HG03095 (cell line): Measurements from ENCODE around the gene SMIM38.

Experiments used
- ATAC-seq: cut with Tn5 transposase; IDR thresholded peaks from one replicate; pipeline ENCODE4 v1.9.1; 2021; ENCODE audit warnings: moderate library complexity; ENCODE audit not compliant: unreplicated experiment

Gene SMIM38

GRCh38 chr11:69174841-69175240, 19.1 kb downstream of the SMIM38 start:
- no peak for ATAC-seq

GRCh38 chr11:69178819-69179482, 23.2 kb downstream of the SMIM38 start:
- no peak for ATAC-seq

- ATAC-seq = no peak
These were observed 24.5 kb downstream of the SMIM38 start for GRCh38 chr11:69180226-69180625.

GRCh38 chr11:69180726-69181125, 25.0 kb downstream of the SMIM38 start:
- ATAC-seq = no peak

- no peak for ATAC-seq
These were observed 27.9 kb downstream of the SMIM38 start for GRCh38 chr11:69183613-69184012.

- ATAC-seq = no peak
These were observed 30.9 kb downstream of the SMIM38 start for GRCh38 chr11:69186316-69187260.

DNA sequence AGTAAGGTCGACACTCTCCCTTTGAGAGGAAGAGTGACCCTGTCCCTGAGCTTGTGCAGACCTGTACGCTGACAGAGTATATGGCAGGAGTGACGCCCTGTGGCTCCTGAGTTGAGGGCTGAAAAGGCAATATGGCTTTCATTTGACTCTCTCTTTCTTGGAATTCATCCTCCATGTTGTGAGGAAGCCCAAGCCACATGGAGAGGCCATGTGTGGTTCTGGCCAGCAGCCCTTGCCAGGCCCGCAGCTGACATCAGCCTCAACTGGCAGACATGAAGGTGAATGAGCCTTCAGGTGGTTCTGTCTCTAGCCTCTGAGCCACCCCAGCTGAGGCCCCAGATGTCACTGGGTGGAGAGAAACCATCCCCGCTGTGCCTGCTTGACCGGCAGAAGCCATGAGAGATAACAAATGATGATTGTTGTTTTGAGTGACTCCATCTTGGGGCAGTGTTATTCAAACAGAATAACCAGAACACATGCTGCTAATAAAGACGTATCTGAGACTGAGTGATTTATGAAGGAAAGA, 31.9 kb downstream of the SMIM38 start:
- no peak for ATAC-seq

- ATAC-seq = no peak
These were observed 33.3 kb downstream of the SMIM38 start for GRCh38 chr11:69189059-69189458.

- ATAC-seq = no peak
These were observed 35.2 kb downstream of the SMIM38 start for GRCh38 chr11:69190796-69191536.

- ATAC-seq = no peak
These were observed 36.6 kb downstream of the SMIM38 start for GRCh38 chr11:69192301-69192721.

DNA sequence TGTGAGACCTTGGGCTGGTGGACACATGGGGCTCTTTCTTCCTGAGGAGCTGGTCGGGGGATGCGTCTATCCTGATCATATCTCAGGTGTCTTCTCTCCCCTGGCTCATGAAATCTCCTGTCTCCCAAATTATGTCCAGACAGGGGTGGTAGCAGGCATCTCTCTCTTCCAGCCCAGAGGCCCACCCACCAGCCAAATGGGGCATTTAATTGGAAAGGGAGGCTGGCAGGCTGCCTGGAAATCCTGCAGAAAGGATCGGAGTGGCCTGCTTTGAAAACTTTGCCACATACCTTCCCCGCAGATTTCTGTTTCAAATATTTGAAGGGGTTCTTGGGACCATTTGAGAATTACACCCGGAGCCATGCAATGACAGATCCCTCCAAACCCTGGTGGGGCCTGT, 37.4 kb downstream of the SMIM38 start:
- no peak for ATAC-seq

DNA sequence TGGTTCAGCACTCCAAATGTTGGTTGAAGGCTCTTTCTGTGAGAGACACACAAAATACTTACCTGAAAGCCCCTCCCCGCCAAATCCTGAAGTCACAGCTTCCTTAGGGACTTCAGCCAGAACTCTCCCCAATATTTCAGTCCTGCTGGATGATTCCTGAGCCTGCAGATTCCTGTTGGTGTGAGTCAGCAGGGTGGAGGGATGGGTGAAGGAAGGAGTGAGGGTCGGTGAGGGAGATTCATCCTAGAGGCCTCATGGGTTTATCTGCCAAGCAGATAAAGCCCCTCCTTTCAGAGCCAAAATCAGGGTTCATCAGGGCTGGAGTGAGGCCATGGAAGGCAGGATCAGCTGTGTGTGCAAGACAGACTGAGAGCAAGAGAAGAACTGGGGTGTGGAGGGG, 37.9 kb downstream of the SMIM38 start:
- ATAC-seq = no peak

GRCh38 chr11:69194396-69194795, 38.7 kb downstream of the SMIM38 start:
- ATAC-seq = no peak

GRCh38 chr11:69194956-69195355, 39.2 kb downstream of the SMIM38 start:
- ATAC-seq = no peak

DNA sequence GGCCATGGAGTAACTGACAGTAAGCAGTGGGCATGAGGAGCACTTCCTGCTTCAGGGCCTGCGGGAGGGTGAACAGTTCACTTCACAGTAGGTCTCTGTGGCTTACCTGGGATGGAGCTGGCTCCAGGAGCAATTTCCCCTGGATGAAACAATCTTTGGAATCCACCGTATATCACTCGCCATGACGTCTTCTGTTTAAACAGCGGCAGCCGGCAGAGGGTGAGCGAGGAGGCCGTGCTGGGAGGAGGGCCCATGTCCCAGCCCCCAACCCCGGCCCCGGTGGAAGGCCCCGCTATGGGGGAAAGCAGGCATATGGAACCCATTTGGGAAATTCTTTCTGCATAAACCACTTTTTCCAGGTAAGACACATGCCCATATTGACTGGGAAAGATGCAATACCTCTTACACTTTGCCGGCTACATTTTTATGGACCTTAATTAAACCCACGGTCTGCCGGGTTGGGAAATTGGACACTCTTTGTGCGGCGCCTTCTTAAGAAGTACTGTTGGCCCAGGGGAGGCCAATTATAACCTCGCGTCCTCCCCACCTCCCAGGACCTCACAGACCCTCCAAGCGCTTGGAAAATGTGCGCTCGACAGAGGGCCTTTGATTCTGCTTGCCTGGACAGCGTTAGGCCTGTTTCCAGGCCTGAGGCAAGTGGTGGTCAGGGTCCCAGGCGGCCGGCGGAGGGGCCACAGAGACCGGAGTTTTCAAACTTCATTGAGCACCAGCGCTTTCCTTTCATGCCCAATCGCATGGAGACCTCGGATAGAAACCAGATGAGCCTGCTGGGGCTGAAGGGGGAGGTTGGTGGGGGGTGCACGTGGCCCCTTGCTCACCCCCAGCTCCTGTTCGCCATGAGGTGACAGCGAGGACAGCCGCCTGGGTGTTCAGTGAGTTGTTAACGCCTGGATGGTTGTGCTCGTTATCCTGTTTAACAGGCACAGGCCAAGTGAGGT, 40.4 kb downstream of the SMIM38 start:
- ATAC-seq = no peak

GRCh38 chr11:69196783-69197169, 41.0 kb downstream of the SMIM38 start:
- no peak for ATAC-seq

- no peak for ATAC-seq
These were observed 43.3 kb downstream of the SMIM38 start for GRCh38 chr11:69198891-69199582.

DNA sequence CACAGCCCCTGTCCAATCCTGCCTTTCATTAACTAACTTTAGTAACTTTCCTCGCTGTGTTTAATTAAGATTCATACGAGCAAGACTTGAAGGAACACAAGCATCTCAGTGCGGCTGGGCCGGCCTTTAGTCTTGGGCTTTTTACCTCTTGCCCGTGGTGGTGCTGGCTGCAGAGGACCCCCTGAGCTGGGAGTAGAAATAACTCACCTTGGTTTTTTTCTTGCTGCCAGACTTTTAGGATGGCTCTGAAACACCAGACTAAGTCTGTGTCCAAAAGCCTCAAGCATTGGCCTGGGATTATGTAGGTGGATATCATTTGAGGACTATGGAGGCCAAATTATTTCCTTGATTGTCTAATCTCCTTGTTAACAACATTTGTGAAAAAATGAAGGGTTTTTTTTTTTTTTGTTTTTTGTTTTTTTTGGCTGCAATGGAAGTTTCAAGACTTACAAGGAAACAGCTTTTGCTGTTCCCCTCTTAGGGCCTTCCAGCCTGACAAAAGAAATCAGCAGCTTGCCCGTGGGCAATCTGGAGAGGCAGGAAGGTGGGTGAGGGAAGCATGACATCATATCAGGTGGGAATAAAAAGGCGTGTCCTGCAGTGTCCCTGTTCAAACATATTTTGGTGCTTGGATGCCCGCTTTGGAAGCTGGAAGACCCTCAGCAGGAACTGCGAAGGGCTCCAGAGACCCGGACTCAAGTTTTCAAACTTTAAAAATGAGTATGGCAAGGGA, 44.0 kb downstream of the SMIM38 start:
- no peak for ATAC-seq
